Measurements from ENCODE around the gene DOK4. TPM values are rescaled to one million over a fixed set of nuclear protein-coding genes. Genes with fewer than 3 reads are reported as not detected.
"Not testable (repeated sequence)": the region's sequence is repeated elsewhere in the genome, so short reads cannot be mapped to it uniquely, and the experiment has no call there.

Gene DOK4
- total and polyA plus RNA-seq, 2 experiments from 2014 or later: 1,563 to 2,409 TPM

- H3K27ac ChIP-seq: no peak overlapping the region
- H3K4me1 ChIP-seq (ENCODE audit: low read depth): peaks cover 19% of the 10 kb centered on the region
- H3K36me3 ChIP-seq: peaks cover 2% of the 10 kb centered on the region
- H3K4me3 ChIP-seq: no peak overlapping the region
- H3K9me3 ChIP-seq (ENCODE audit: low read depth): no peaks in the 10 kb centered on the region
- DNase-seq (ENCODE audit: low read depth in 1 of 2, low spot score in 1 of 2): peak in 1 of 2 donors; percentile 41
- H3K27me3 ChIP-seq: no peaks in the 10 kb centered on the region
- no peak for TF ChIP-seq CTCF (IDR thresholded peaks at IDR 0.05; ENCODE audit: low read depth, low read length)
Measured at GRCh38 chr16:57444711-57445110, 41.6 kb downstream of the DOK4 start.

DNA sequence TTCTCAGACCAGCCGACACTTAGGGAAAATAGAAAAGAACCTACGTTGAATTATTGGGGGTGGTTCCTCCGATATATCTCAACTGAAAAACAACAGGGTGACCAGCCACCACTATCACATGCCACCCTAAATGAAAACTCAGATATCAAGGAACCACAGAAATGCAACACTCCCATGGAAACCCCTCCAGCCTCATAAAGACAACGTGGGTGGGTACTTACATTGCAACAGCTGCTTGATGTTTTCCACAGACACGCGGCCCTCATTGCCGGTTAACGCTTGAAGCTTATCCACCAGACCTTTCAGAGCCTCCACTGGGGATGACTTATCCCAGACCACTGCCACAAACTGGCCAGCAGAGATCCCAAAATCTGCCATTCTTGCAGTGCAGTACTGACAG is 45.7 kb downstream of the DOK4 start:
- not testable (repeated sequence) for H3K27ac ChIP-seq; DNase-seq (ENCODE audit: low read depth in 1 of 2, low spot score in 1 of 2); H3K4me1 ChIP-seq (ENCODE audit: low read depth); H3K4me3 ChIP-seq; H3K27me3 ChIP-seq; H3K9me3 ChIP-seq (ENCODE audit: low read depth)
- peaks cover 33% of the 10 kb centered on the region for H3K36me3 ChIP-seq

DNA sequence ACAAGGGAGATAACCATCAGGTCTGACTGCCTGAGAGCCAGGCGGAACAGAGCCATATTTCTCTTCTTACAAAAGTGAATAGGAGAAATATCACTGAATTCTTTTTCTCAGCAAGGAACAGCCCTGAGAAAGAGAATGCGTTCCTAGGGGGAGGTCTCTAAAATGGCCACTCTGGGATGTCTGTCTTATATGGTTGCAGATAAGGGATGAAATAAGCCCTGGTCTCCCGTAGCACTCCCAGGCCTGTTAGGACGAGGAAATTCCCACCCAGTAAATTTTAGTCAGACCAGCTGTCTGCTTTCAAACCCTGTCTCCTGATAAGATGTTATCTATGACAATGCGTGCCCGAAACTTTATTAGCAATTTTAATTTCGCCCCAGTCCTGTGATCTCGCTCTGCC is 46.3 kb downstream of the DOK4 start:
- H3K4me3 ChIP-seq; H3K4me1 ChIP-seq (ENCODE audit: low read depth); DNase-seq (ENCODE audit: low read depth in 1 of 2, low spot score in 1 of 2); H3K9me3 ChIP-seq (ENCODE audit: low read depth); H3K27me3 ChIP-seq; H3K27ac ChIP-seq: not testable (repeated sequence)
- H3K36me3 ChIP-seq: peaks cover 38% of the 10 kb centered on the region

DNA sequence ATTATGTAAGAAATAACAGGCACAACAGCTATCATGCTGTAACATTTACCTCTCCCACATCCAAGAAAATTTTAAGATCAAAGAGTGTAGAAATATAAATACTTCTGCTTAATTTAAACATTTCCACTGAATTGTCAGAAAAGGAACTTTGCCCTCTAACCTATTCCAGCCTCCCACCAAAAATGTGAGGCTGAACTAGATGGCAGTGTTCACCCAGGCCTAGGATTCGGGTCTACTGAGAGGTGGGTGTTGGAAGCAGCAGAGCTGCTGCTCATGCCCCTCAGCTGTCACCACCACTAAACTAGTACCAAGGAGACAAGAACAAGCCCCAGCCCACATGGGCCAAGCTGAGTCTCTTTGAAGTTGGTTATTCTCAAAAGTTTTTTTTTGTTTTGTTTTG is 50.5 kb downstream of the DOK4 start:
- H3K4me3 ChIP-seq: no peak overlapping the region
- DNase-seq (ENCODE audit: low read depth in 1 of 2, low spot score in 1 of 2): no peak
- H3K36me3 ChIP-seq: peaks cover 78% of the 10 kb centered on the region
- H3K4me1 ChIP-seq (ENCODE audit: low read depth): no peaks in the 10 kb centered on the region
- H3K27ac ChIP-seq: no peak overlapping the region
- H3K27me3 ChIP-seq: no peaks in the 10 kb centered on the region
- no peak for TF ChIP-seq CTCF (IDR thresholded peaks at IDR 0.05; ENCODE audit: low read depth, low read length)
- no peaks in the 10 kb centered on the region for H3K9me3 ChIP-seq (ENCODE audit: low read depth)

GRCh38 chr16:57434003-57434402 is 52.3 kb downstream of the DOK4 start:
- DNase-seq (ENCODE audit: low read depth in 1 of 2, low spot score in 1 of 2): no peak
- Histone ChIP-seq H3K27ac (no peak overlapping the region), H3K9me3 (ENCODE audit: low read depth) (no peaks in the 10 kb centered on the region), H3K4me3 (no peak overlapping the region), H3K27me3 (no peaks in the 10 kb centered on the region), H3K4me1 (ENCODE audit: low read depth) (no peaks in the 10 kb centered on the region), H3K36me3 (peaks cover 84% of the 10 kb centered on the region)
- no peak for TF ChIP-seq CTCF (IDR thresholded peaks at IDR 0.05; ENCODE audit: low read depth, low read length)

DNA sequence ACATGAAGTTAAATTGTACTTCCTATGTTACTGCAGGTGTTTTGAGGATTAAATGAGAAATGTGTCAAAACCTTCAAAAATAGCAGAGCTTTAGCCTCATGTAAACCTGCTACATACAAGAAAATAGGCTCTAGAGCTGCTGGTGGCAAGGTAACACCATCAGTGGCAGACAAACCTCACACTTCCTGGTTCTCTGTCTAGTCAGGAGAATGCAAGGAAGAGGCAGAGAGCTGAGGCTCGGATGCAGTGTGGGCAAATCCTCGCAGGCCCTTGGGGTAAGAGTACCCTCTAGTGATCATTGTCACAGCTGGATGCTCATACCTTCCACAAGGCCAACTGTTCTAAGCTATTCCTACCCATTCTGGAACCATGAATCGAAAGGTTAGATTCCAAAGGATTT is 53.3 kb downstream of the DOK4 start:
- DNase-seq (ENCODE audit: low read depth in 1 of 2, low spot score in 1 of 2): no peak
- Histone ChIP-seq H3K27ac (no peak overlapping the region), H3K4me1 (ENCODE audit: low read depth) (no peaks in the 10 kb centered on the region), H3K27me3 (no peaks in the 10 kb centered on the region), H3K4me3 (no peak overlapping the region), H3K9me3 (ENCODE audit: low read depth) (no peaks in the 10 kb centered on the region), H3K36me3 (peaks cover 81% of the 10 kb centered on the region)
- no peak for TF ChIP-seq CTCF (IDR thresholded peaks at IDR 0.05; ENCODE audit: low read depth, low read length)

DNA sequence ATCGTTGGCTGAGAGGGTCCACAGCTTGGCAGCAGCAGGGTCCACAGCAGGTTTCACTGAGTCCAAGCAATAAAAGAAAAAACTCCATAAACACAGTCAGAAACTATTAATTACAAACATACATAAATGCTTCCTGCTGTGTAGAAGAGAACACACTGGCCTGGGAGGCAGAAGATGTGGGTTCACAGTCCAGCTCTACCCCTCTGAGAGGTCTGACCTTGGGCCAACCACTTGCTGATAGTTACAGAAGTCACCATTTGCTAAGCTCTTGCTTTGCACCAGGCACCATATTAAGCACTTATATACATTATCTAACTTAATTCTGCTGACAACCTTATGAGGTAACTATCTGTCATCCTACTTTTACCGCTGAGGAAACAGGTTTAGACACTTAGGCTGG is 53.8 kb downstream of the DOK4 start:
- DNase-seq (ENCODE audit: low read depth in 1 of 2, low spot score in 1 of 2): no peak
- H3K36me3 ChIP-seq: peaks cover 81% of the 10 kb centered on the region
- no peak overlapping the region for H3K27ac ChIP-seq
- H3K4me1 ChIP-seq (ENCODE audit: low read depth): no peaks in the 10 kb centered on the region
- no peaks in the 10 kb centered on the region for H3K9me3 ChIP-seq (ENCODE audit: low read depth)
- no peaks in the 10 kb centered on the region for H3K27me3 ChIP-seq
- no peak for TF ChIP-seq CTCF (IDR thresholded peaks at IDR 0.05; ENCODE audit: low read depth, low read length)
- H3K4me3 ChIP-seq: no peak overlapping the region
